PC-3 (cell line): ENCODE data around the gene TIMP1.

ENCODE experiments used
- EZH2 ChIP-seq: fragments of 300-600 bp; sonication (generic); IDR thresholded peaks from one replicate; pipeline ENCODE4 v1.6.1; 2017; ENCODE audit warnings: antibody characterized with exemption, mild to moderate bottlenecking, low read length; ENCODE audit not compliant: unreplicated experiment
- EZH2phosphoT487 ChIP-seq: fragments of 300-600 bp; sonication (generic); IDR thresholded peaks from 2 replicates; pipeline ENCODE4 v1.6.1; 2018; ENCODE audit warnings: mild to moderate bottlenecking, antibody characterized with exemption, low read length, borderline replicate concordance
- TF ChIP-seq, protein P1 (sequence below): fragments of 300-600 bp; sonication (generic); conservative IDR thresholded peaks from 2 replicates; pipeline ENCODE4 v1.5.1; 2017; ENCODE audit warnings: antibody characterized with exemption, low read depth, mild to moderate bottlenecking, low read length

DNA sequence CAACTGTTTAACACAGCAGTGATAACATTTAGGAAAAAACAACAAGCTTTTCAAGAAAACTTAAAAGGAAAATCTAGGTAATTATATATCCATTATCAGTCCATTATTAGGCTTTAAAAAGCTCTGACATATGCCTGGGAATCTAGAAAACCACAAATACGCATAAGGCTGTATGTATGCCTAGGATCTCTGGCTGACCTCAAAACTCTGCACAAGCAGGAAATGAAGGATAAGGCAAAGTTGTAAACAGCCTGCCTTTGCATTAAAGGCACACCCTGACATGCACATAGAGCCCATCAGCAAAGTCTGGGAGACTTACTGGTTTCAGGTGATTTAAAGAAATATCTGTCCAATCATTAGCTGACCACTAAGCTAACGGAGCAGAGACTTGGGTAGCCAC is 14.0 kb downstream of the TIMP1 start:
- TF ChIP-seq, protein P1, sequence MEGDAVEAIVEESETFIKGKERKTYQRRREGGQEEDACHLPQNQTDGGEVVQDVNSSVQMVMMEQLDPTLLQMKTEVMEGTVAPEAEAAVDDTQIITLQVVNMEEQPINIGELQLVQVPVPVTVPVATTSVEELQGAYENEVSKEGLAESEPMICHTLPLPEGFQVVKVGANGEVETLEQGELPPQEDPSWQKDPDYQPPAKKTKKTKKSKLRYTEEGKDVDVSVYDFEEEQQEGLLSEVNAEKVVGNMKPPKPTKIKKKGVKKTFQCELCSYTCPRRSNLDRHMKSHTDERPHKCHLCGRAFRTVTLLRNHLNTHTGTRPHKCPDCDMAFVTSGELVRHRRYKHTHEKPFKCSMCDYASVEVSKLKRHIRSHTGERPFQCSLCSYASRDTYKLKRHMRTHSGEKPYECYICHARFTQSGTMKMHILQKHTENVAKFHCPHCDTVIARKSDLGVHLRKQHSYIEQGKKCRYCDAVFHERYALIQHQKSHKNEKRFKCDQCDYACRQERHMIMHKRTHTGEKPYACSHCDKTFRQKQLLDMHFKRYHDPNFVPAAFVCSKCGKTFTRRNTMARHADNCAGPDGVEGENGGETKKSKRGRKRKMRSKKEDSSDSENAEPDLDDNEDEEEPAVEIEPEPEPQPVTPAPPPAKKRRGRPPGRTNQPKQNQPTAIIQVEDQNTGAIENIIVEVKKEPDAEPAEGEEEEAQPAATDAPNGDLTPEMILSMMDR: no peak
- TF ChIP-seq EZH2: no peak
- no peak for TF ChIP-seq EZH2phosphoT487
